22Rv1 (cell line): ENCODE data around the gene CSRP1.

ENCODE experiments used
- H3K27ac ChIP-seq: fragments of 450-650 bp; 2 replicates; pipeline ENCODE4 v1.5.1; 2017
- CTCF ChIP-seq: fragments of 450-650 bp; IDR thresholded peaks from 2 replicates; pipeline ENCODE4 v1.5.1; 2017; ENCODE audit warnings: mild to moderate bottlenecking
- ZFX ChIP-seq: fragments of 450-650 bp; IDR thresholded peaks from 2 replicates; pipeline ENCODE4 v1.6.1; 2017; ENCODE audit warnings: antibody characterized with exemption, borderline replicate concordance

CSRP1 gene

GRCh38 chr1:201485184-201485774 lies 21.6 kb downstream of the CSRP1 start:
- no peak overlapping the region for H3K27ac ChIP-seq

GRCh38 chr1:201483373-201483949 lies 23.5 kb downstream of the CSRP1 start:
- TF ChIP-seq ZFX (no peak), CTCF (no peak)

More at GRCh38 chr1:201485184-201485774, 21.6 kb downstream of the CSRP1 start:
- TF ChIP-seq CTCF (no peak), ZFX (no peak)

GRCh38 chr1:201482755-201483154 lies 24.2 kb downstream of the CSRP1 start:
- 0 out of 2 replicates have a peak overlapping the region, but pooled peaks have one; percentile 3 for H3K27ac ChIP-seq
- no peak for TF ChIP-seq ZFX
- no peak for TF ChIP-seq CTCF

More at GRCh38 chr1:201483373-201483949, 23.5 kb downstream of the CSRP1 start:
- H3K27ac ChIP-seq = 0 out of 2 replicates have a peak overlapping the region, but pooled peaks have one; percentile 3

GRCh38 chr1:201481761-201482493 lies 25.0 kb downstream of the CSRP1 start:
- H3K27ac ChIP-seq = 0 out of 2 replicates have a peak overlapping the region, but pooled peaks have one; percentile 3
- TF ChIP-seq ZFX = no peak
- peak; percentile 98 for TF ChIP-seq CTCF

- TF ChIP-seq ZFX (no peak), CTCF (no peak)
- peak overlapping the region; percentile 62 for H3K27ac ChIP-seq
Measured at GRCh38 chr1:201481004-201481380, 25.9 kb downstream of the CSRP1 start.

GRCh38 chr1:201480231-201481003 lies 26.5 kb downstream of the CSRP1 start:
- H3K27ac ChIP-seq = peak overlapping the region; percentile 62
- TF ChIP-seq CTCF (0 out of 2 replicates have a peak, but pooled peaks have one; percentile 11), ZFX (no peak)
